Stomach (tissue), 9 donors: ENCODE data around the gene HAPSTR1. TPM values are rescaled to one million over a fixed set of nuclear protein-coding genes. Genes with fewer than 3 reads are reported as not detected.

Experiments
- DNase-seq, 2 donors: peaks; one replicate each; pipeline versions ENCODE4 v3.0.0 to v3.0.0-alpha.2; 2013 to 2019
- H3K27ac ChIP-seq, 5 donors: fragments of 200-600 bp in 4 of 5; sonication (generic) in 4 of 5; one replicate each; pipeline ENCODE4 v1.5.1; 2013 to 2019; ENCODE audit warnings: mild to moderate bottlenecking in 1 of 5, moderate library complexity in 1 of 5
- H3K27me3 ChIP-seq, 3 donors: fragments of 200-600 bp; sonication (generic); one replicate each; pipeline ENCODE4 v1.5.1; 2017 to 2019; ENCODE audit warnings: mixed run types in 1 of 3
- H3K36me3 ChIP-seq, 4 donors: fragments of 200-600 bp; sonication (generic); 1 replicate in 3 of 4; 2 replicates in 1 of 4; pipeline ENCODE4 v1.5.1; 2016 to 2019
- H3K4me1 ChIP-seq, 4 donors: fragments of 200-600 bp; sonication (generic); one replicate each; pipeline ENCODE4 v1.5.1; 2016 to 2019
- H3K4me3 ChIP-seq, 4 donors: fragments of 200-600 bp; sonication (generic) in 3 of 4; one replicate each; pipeline ENCODE4 v1.5.1; 2016 to 2019; ENCODE audit warnings: mild to moderate bottlenecking in 1 of 4
- H3K9me3 ChIP-seq, 4 donors: fragments of 200-600 bp; sonication (generic); one replicate each; pipeline ENCODE4 v1.5.1; 2016 to 2019
- EP300 ChIP-seq: sonication (generic); formaldehyde crosslinking; IDR thresholded peaks from one replicate; pipeline ENCODE4 v1.6.1; 2017; ENCODE audit warnings: antibody characterized with exemption
- POLR2A ChIP-seq, 4 donors: fragments of 450-650 bp; IDR thresholded peaks; one replicate each; pipeline ENCODE4 v1.6.1; 2016; ENCODE audit warnings: antibody characterized with exemption in 4 of 4, control low read depth in 2 of 4, mild to moderate bottlenecking in 1 of 4, moderate library complexity in 1 of 4
- POLR2AphosphoS5 ChIP-seq, 3 donors: sonication (generic); formaldehyde crosslinking; IDR thresholded peaks; one replicate each; pipeline ENCODE4 v1.6.1; 2016; ENCODE audit warnings: antibody characterized with exemption in 3 of 3
- WGBS, 5 donors: extraction: QIAGEN DNeasy Blood & Tissue Kit in 3 of 5; methylation state at CpG; one replicate each; pipeline versions ENCODE4 v1.1.5 to v1.1.7; 2013 to 2018; 5-methylcytosine and 5-hydroxymethylcytosine counted together
- intact Hi-C: fragments of 100-400 bp; cut with DNase I; formaldehyde crosslinking; loops from one replicate; pipeline ENCODE4 v1.15.1; 2023; ENCODE audit warnings: low total_unique reads
- polyA plus RNA-seq, 3 donors: library from polyadenylated mRNA; stranded (reverse); fragments of 200-250 nt; gene quantifications; one replicate each; pipeline ENCODE4 v1.2.3, GENCODE V29; 2013
- total RNA-seq, 5 donors: library from RNA; depleted of rRNA; stranded (reverse); fragments of >200 nt; gene quantifications; one replicate each; pipeline versions ENCODE4 v1.1.0 to v1.2.3, GENCODE V29; 2014 to 2016
- TF ChIP-seq, protein P1 (sequence below), 7 experiments: fragments of 450-650 bp in 4 of 7; fragments of 200-600 bp in 3 of 7; sonication (generic) in 3 of 7; IDR thresholded peaks; one replicate each; pipeline ENCODE4 v1.5.1; 2016 to 2019; ENCODE audit warnings: antibody characterized with exemption in 7 of 7, control low read depth in 2 of 7, mild to moderate bottlenecking in 1 of 7
- donor health status: healthy with polysubstance abuse.
- donor health status: Bipolar disorder and iron deficiency.
- donor health status: healthy.

Gene HAPSTR1
- total and polyA plus RNA-seq, 8 donors, result 6.6 to 84.1 (median 37.4) TPM

DNA sequence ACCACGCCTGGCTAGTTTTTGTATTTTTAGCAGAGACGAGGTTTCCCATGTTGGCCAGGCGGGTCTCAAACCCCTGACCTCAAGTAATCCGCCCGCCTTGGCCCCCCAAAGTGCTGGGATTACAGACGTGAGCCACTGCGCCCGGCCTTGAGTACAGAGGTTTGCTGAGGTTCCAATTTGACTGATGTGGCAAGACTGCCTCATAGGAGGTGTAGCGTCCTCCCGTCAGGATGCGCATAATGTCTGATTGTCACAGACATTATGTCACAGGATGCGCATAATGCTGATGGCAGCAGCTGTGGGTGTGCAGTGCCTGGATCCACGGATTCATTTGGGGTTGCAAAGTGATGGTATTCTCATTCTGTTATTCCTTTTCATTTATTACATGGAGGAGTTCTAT, 45.2 kb downstream of the HAPSTR1 start:
- DNase-seq, result no peak
- Histone ChIP-seq H3K36me3 (no peaks in the 10 kb centered on the region), H3K4me3 (no peak overlapping the region), H3K27me3 (no peaks in the 10 kb centered on the region), H3K27ac (no peak overlapping the region), H3K4me1 (peaks cover 0 to 9% (median 8%) of the 10 kb centered on the region in 4 donors), H3K9me3 (no peaks in the 10 kb centered on the region)
- 87 to 89% (median 89%) methylated on average over 13 of the region's 13 CpGs for WGBS, 5 donors
- intact Hi-C loops, result no loop called here
- no peak for TF ChIP-seq EP300
- no peak for TF ChIP-seq POLR2AphosphoS5 (IDR thresholded peaks at IDR 0.05)
- TF ChIP-seq POLR2A (IDR thresholded peaks at IDR 0.05), result no peak
- TF ChIP-seq, protein P1, sequence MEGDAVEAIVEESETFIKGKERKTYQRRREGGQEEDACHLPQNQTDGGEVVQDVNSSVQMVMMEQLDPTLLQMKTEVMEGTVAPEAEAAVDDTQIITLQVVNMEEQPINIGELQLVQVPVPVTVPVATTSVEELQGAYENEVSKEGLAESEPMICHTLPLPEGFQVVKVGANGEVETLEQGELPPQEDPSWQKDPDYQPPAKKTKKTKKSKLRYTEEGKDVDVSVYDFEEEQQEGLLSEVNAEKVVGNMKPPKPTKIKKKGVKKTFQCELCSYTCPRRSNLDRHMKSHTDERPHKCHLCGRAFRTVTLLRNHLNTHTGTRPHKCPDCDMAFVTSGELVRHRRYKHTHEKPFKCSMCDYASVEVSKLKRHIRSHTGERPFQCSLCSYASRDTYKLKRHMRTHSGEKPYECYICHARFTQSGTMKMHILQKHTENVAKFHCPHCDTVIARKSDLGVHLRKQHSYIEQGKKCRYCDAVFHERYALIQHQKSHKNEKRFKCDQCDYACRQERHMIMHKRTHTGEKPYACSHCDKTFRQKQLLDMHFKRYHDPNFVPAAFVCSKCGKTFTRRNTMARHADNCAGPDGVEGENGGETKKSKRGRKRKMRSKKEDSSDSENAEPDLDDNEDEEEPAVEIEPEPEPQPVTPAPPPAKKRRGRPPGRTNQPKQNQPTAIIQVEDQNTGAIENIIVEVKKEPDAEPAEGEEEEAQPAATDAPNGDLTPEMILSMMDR (IDR thresholded peaks at IDR 0.05), result no peak

GRCh38 chr16:9138021-9138680, 46.7 kb downstream of the HAPSTR1 start:
- intact Hi-C loops, result no loop called here
- WGBS, 5 donors, result 69 to 80% (median 75%) methylated on average over 14 of the region's 14 CpGs
- peaks cover 0 to 9% (median 8%) of the 10 kb centered on the region in 4 donors for H3K4me1 ChIP-seq
- H3K9me3 ChIP-seq, result no peaks in the 10 kb centered on the region
- DNase-seq, result no peak
- no peak overlapping the region for H3K4me3 ChIP-seq
- no peak overlapping the region for H3K27ac ChIP-seq
- H3K27me3 ChIP-seq, result no peaks in the 10 kb centered on the region
- TF ChIP-seq POLR2AphosphoS5 (IDR thresholded peaks at IDR 0.05) (no peak), POLR2A (IDR thresholded peaks at IDR 0.05) (no peak), EP300 (no peak)
- TF ChIP-seq, protein P1 (IDR thresholded peaks at IDR 0.05), result no peak
- no peaks in the 10 kb centered on the region for H3K36me3 ChIP-seq

DNA sequence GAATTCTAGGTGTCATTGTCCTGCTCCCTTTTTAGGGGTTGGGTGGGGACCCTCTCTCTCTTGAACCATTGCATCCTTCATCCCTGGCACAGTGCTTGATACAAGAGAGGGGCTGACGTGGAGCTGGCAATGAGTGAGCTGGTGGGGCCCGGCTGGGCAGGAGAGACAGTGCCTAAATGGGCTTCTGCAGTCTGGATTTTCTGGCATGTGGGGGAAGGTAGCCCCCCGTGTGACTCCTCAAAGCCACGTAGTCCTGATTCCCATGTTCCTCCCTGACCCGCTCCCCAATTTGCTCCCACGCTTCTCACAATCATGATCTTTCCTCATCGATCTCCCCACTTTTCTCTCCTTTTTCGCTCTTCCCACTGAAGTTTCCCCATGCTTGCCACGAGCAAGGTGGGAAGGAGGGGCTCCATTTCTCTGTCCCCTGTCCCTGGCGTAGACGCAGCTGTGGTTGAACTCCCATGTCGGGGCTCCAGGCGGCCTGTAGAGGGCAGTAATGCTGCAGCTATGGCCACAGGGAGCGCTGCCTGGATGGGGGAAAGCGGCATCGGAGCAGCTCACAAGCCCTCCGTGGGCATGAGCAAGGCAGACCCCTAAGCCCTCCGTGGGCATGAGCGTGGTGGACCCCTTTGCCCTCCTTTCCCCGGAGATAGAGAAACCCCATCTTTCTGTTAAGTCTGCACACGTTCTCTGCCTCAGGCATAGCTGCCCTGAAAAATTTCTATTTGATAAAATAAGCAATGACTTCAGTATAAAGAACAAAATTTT, 47.5 kb downstream of the HAPSTR1 start:
- H3K27ac ChIP-seq, result no peak overlapping the region
- no peaks in the 10 kb centered on the region for H3K27me3 ChIP-seq
- H3K4me3 ChIP-seq, result peak overlapping the region in 2 of 4 donors; percentile 9 to 26
- H3K4me1 ChIP-seq, result peaks cover 0 to 9% (median 8%) of the 10 kb centered on the region in 4 donors
- intact Hi-C loops, result no loop called here
- H3K9me3 ChIP-seq, result no peaks in the 10 kb centered on the region
- no peaks in the 10 kb centered on the region for H3K36me3 ChIP-seq
- TF ChIP-seq, protein P1 (IDR thresholded peaks at IDR 0.05), result peak in 5 of 7 experiments; percentile 18 to 74 (median 69)
- no peak for TF ChIP-seq EP300
- TF ChIP-seq POLR2AphosphoS5 (IDR thresholded peaks at IDR 0.05), result no peak
- TF ChIP-seq POLR2A (IDR thresholded peaks at IDR 0.05), result no peak
- DNase-seq, result peak; percentile 67 to 88
- WGBS, 5 donors, result 10 to 15% (median 12%) methylated on average over 21 of the region's 21 CpGs

- DNase-seq, result no peak
- Histone ChIP-seq H3K27me3 (no peaks in the 10 kb centered on the region), H3K9me3 (no peaks in the 10 kb centered on the region), H3K27ac (no peak overlapping the region), H3K36me3 (no peaks in the 10 kb centered on the region), H3K4me3 (no peak overlapping the region), H3K4me1 (peaks cover 0 to 9% (median 8%) of the 10 kb centered on the region in 4 donors)
- TF ChIP-seq POLR2A (IDR thresholded peaks at IDR 0.05) (no peak), POLR2AphosphoS5 (IDR thresholded peaks at IDR 0.05) (no peak), EP300 (no peak)
- TF ChIP-seq, protein P1 (IDR thresholded peaks at IDR 0.05), result no peak
- intact Hi-C loops, result no loop called here
- 89 to 95% (median 91%) methylated on average over 7 of the region's 7 CpGs for WGBS, 5 donors
Measured at GRCh38 chr16:9139965-9140364, 48.5 kb downstream of the HAPSTR1 start.

Other genes starting within 250 kb of the HAPSTR1 start
- 10 to 100 TPM in 4 of 5 donors, 1 to 10 TPM in 1; 2.0 to 78.6 (median 36.4) TPM for gene CARHSP1, start 222.6 kb upstream of the HAPSTR1 start, total RNA-seq
- 100 to 1,000 TPM in 2 of 3 donors, 10 to 100 TPM in 1; 95.5 to 190 (median 149) TPM for gene CARHSP1, start 222.6 kb upstream of the HAPSTR1 start, polyA plus RNA-seq
- not detected for gene LITAFD, start 209.3 kb upstream of the HAPSTR1 start, total RNA-seq
- gene LITAFD, start 209.3 kb upstream of the HAPSTR1 start, polyA plus RNA-seq, result not detected
- gene USP7, start 127.7 kb upstream of the HAPSTR1 start, total RNA-seq, result 100 to 1,000 TPM in 2 of 5 donors, 10 to 100 TPM in 3; 29.2 to 171 (median 94.0) TPM
- gene USP7, start 127.7 kb upstream of the HAPSTR1 start, polyA plus RNA-seq, result 10 to 100 TPM; 19.3 to 28.3 (median 22.5) TPM